Activated CD8-positive, alpha-beta T cell treated with anti-CD3 and anti-CD28 coated beads for 36 hours (primary cell): ENCODE data around the gene PCDHB11. TPM values are rescaled to one million over a fixed set of nuclear protein-coding genes. Genes with fewer than 3 reads are reported as not detected.
A peak's percentile ranks its signal among the peaks of the same experiment; 100 is the strongest.
"Not testable (repeated sequence)": the region's sequence is repeated elsewhere in the genome, so short reads cannot be mapped to it uniquely, and the experiment has no call there.

Source experiments
- ATAC-seq: fragments of 200-7000 bp; cut with Tn5 transposase; one replicate; pipeline ENCODE4 v1.10.0; 2021; ENCODE audit warnings: mild to moderate bottlenecking, moderate library complexity
- CTCF ChIA-PET: fragments of 350-600 bp; sonication (Branson Sonifier 250); formaldehyde crosslinking; loops from one replicate; lab custom pipeline; 2021; ENCODE audit warnings: antibody characterized with exemption; lab: Charles Lee
- POLR2A ChIA-PET: fragments of 350-600 bp; sonication (Branson Sonifier 250); formaldehyde crosslinking; loops from one replicate; lab custom pipeline; 2021; ENCODE audit warnings: antibody characterized with exemption; lab: Charles Lee
- DNase-seq: peaks from one replicate; pipeline ENCODE4 v3.0.0-alpha.2; 2020
- H3K27ac Mint-ChIP-seq: one replicate; pipeline ENCODE4 v1.8.0; 2021; ENCODE audit warnings: mild to moderate bottlenecking, mixed read lengths
- H3K27me3 Mint-ChIP-seq: one replicate; pipeline ENCODE4 v1.8.0; 2021; ENCODE audit warnings: mixed read lengths
- H3K36me3 Mint-ChIP-seq: one replicate; pipeline ENCODE4 v1.8.0; 2021; ENCODE audit warnings: low read depth, mixed read lengths
- H3K4me1 Mint-ChIP-seq: one replicate; pipeline ENCODE4 v1.8.0; 2021; ENCODE audit warnings: low read depth, mixed read lengths
- H3K4me3 Mint-ChIP-seq: one replicate; pipeline ENCODE4 v1.8.0; 2021; ENCODE audit warnings: mild to moderate bottlenecking, moderate library complexity, mixed read lengths
- H3K9me3 Mint-ChIP-seq: one replicate; pipeline ENCODE4 v1.8.0; 2021; ENCODE audit warnings: mixed read lengths
- intact Hi-C: fragments of 100-400 bp; cut with micrococcal nuclease; formaldehyde crosslinking; loops from one replicate; pipeline ENCODE4 v1.10.0; 2022
- total RNA-seq, 2 experiments: library from RNA; stranded (reverse); gene quantifications; one replicate each; pipeline ENCODE4 v1.2.3, GENCODE V29; 2021
- TF ChIP-seq, protein P1 (sequence below): fragments of 200-600 bp; IDR thresholded peaks from one replicate; pipeline ENCODE4 v1.8.0; 2022; ENCODE audit warnings: antibody characterized with exemption, mild to moderate bottlenecking

PCDHB11 gene
- total RNA-seq, result not detected

DNA sequence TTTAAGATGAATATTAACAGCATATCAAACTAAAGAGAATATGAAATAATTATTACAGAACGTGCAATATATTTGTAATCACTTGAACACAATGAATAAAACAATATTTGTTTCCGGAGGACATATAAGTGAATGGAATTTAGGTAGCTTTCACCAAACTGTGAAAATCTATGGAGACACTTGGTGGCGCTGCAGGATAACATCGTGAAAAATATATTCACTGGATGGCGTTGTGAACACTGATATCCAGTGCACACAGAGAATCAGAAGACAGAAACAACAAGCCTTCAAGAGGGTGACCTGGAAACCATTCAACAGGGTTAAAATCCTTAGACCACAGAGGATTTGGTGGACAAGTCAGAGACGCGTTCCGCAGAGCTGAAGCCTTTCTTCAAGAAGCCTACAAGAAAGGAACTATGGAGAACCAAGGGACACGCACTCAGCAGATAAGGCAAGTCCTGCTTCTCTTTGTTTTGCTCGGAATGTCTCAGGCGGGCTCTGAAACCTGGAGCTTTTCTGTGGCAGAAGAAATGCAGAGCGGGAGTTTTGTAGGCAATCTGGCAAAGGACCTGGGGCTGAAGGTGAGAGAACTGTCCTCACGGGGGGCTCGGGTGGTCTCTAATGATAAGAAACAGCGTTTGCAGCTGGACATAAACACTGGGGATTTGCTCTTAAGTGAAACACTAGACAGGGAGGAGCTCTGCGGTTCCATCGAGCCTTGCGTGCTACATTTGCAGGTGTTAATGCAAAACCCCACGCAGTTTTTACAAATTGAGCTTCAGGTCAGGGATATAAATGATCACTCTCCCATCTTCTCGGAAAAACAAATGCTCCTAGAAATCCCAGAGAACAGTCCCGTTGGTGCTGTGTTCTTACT lies at the start of gene PCDHB11:
Gene PCDHB11, plus strand, starts transcription at position 269 of the 877 bp plus-strand sequence. Its CDS starts 148 bp downstream, at position 417.
- no peak for ATAC-seq
- Mint-ChIP-seq H3K9me3 (peaks cover 28% of the 10 kb centered on the region), H3K36me3 (no peaks in the 10 kb centered on the region), H3K4me1 (no peaks in the 10 kb centered on the region), H3K27ac (no peak within 1 kb of the TSS), H3K4me3 (no peak within 1 kb of the TSS), H3K27me3 (peaks cover 16% of the 10 kb centered on the region)
- intact Hi-C loops, result no loop called here
- ChIA-PET POLR2A (no interaction called here), CTCF (interaction anchor here (0.7 to 2.2 kb wide), 11 partner anchors 9 to 358 kb away, joined by 3 to 10 read pairs (median 3); partner anchors contain the start of genes PCDHB14, PCDHB9 and TAF7)
- TF ChIP-seq, protein P1, sequence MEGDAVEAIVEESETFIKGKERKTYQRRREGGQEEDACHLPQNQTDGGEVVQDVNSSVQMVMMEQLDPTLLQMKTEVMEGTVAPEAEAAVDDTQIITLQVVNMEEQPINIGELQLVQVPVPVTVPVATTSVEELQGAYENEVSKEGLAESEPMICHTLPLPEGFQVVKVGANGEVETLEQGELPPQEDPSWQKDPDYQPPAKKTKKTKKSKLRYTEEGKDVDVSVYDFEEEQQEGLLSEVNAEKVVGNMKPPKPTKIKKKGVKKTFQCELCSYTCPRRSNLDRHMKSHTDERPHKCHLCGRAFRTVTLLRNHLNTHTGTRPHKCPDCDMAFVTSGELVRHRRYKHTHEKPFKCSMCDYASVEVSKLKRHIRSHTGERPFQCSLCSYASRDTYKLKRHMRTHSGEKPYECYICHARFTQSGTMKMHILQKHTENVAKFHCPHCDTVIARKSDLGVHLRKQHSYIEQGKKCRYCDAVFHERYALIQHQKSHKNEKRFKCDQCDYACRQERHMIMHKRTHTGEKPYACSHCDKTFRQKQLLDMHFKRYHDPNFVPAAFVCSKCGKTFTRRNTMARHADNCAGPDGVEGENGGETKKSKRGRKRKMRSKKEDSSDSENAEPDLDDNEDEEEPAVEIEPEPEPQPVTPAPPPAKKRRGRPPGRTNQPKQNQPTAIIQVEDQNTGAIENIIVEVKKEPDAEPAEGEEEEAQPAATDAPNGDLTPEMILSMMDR, result no peak
- DNase-seq, result peak; percentile 13

DNA sequence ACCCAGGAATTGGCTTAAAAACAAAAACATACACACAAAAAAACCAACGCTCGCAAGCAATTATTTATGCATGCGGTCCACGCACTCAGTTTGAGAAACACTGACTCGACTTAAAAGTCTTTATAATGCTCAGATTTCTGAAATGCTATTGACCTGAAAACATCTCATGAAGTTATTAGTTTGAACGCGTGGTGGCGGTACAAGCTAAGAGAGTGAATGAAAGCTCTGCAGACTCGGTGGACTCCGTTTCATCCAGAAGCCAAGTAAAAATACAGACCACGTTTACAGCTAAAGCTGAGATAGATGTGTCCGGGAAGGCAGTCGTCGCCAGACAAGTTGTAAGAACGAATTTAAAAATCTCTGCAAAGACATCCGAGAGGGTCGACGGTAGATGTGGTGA lies 49.6 kb upstream of the PCDHB11 start, which contains the start of gene PCDHB6:
Gene PCDHB6, plus strand, starts transcription at position 246 of the 400 bp plus-strand sequence. CDS start 201 bp downstream, outside the sequence.
- ChIA-PET CTCF (interaction anchor here (0.9 to 1.3 kb wide), 7 partner anchors 9 to 415 kb away, joined by 3 to 5 read pairs (median 3); partner anchors contain the start of gene PCDHB9), POLR2A (no interaction called here)
- Mint-ChIP-seq H3K9me3 (peaks cover 16% of the 10 kb centered on the region), H3K36me3 (peaks cover 17% of the 10 kb centered on the region), H3K27me3 (peaks cover 31% of the 10 kb centered on the region), H3K4me1 (no peaks in the 10 kb centered on the region), H3K4me3 (no peak within 1 kb of the TSS), H3K27ac (no peak within 1 kb of the TSS)
- intact Hi-C loops, result no loop called here
- TF ChIP-seq, protein P1, result no peak
- DNase-seq (peak; percentile 28), ATAC-seq (no peak)

DNA sequence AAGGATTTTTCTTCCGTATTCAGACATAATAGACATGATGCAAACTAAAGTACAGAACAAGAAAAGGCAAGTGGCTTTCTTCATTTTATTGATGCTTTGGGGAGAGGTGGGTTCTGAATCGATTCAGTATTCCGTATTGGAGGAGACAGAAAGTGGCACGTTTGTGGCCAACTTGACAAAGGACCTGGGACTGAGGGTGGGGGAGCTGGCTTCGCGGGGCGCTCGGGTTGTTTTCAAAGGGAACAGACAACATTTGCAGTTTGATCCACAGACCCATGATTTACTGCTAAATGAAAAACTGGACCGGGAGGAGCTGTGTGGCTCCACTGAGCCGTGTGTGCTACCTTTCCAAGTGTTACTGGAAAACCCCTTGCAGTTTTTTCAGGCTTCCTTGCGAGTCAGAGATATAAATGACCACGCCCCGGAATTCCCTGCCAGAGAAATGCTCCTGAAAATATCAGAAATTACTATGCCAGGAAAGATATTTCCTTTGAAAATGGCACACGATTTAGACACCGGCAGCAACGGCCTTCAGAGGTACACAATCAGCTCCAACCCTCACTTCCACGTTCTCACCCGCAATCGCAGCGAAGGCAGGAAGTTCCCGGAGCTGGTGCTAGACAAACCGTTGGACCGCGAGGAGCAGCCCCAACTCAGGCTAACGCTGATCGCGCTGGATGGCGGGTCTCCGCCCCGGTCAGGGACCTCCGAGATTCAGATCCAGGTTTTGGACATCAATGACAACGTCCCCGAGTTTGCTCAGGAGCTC lies 49.0 kb upstream of the PCDHB11 start:
- Mint-ChIP-seq H3K4me3 (no peak overlapping the region), H3K27me3 (peaks cover 31% of the 10 kb centered on the region), H3K9me3 (peaks cover 16% of the 10 kb centered on the region), H3K4me1 (no peaks in the 10 kb centered on the region), H3K36me3 (peaks cover 17% of the 10 kb centered on the region), H3K27ac (no peak overlapping the region)
- intact Hi-C loops, result no loop called here
- ChIA-PET CTCF (interaction anchor here (0.9 to 1.3 kb wide), 7 partner anchors 8 to 414 kb away, joined by 3 to 5 read pairs (median 3); partner anchors contain the start of gene PCDHB9), POLR2A (interaction anchor here (0.5 kb wide), 1 partner anchor 656 kb away, joined by 3 read pairs; no protein-coding TSS in a partner anchor)
- ATAC-seq, result no peak
- no peak for DNase-seq
- TF ChIP-seq, protein P1, result no peak

DNA sequence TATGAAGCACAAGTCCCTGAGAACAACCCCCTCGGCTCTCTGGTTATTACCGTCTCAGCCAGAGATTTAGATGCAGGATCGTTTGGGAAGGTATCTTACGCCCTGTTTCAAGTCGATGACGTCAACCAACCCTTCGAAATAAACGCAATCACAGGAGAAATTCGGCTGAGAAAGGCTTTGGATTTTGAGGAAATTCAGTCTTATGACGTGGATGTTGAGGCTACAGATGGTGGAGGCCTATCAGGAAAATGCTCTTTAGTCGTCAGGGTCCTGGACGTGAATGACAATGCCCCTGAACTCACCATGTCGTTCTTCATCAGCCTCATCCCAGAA lies 48.5 kb upstream of the PCDHB11 start:
- H3K4me3 Mint-ChIP-seq, result no peak overlapping the region
- H3K27ac Mint-ChIP-seq, result no peak overlapping the region
- intact Hi-C loops, result no loop called here
- POLR2A ChIA-PET, result no interaction called here
- H3K36me3 Mint-ChIP-seq, result peaks cover 17% of the 10 kb centered on the region
- no peaks in the 10 kb centered on the region for H3K4me1 Mint-ChIP-seq
- CTCF ChIA-PET, result interaction anchor here (1.2 kb wide), 1 partner anchor 333 kb away, joined by 5 read pairs; no protein-coding TSS in a partner anchor
- TF ChIP-seq, protein P1, result no peak
- no peak for DNase-seq
- H3K27me3 Mint-ChIP-seq, result peaks cover 35% of the 10 kb centered on the region
- peaks cover 18% of the 10 kb centered on the region for H3K9me3 Mint-ChIP-seq
- ATAC-seq, result no peak

DNA sequence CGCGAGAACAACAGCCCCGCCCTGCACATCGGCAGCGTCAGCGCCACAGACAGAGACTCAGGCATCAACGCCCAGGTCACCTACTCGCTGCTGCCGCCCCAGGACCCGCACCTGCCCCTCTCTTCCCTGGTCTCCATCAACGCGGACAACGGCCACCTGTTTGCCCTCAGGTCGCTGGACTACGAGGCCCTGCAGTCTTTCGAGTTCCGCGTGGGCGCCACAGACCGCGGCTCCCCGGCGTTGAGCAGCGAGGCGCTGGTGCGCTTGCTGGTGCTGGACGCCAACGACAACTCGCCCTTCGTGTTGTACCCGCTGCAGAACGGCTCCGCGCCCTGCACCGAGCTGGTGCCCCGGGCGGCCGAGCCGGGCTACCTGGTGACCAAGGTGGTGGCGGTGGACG lies 47.8 kb upstream of the PCDHB11 start:
- POLR2A ChIA-PET, DNase-seq, intact Hi-C loops, H3K27ac Mint-ChIP-seq, CTCF ChIA-PET, ATAC-seq, H3K4me1 Mint-ChIP-seq, H3K4me3 Mint-ChIP-seq: not testable (repeated sequence)
- peaks cover 24% of the 10 kb centered on the region for H3K9me3 Mint-ChIP-seq
- H3K36me3 Mint-ChIP-seq, result peaks cover 17% of the 10 kb centered on the region
- H3K27me3 Mint-ChIP-seq, result peaks cover 38% of the 10 kb centered on the region

DNA sequence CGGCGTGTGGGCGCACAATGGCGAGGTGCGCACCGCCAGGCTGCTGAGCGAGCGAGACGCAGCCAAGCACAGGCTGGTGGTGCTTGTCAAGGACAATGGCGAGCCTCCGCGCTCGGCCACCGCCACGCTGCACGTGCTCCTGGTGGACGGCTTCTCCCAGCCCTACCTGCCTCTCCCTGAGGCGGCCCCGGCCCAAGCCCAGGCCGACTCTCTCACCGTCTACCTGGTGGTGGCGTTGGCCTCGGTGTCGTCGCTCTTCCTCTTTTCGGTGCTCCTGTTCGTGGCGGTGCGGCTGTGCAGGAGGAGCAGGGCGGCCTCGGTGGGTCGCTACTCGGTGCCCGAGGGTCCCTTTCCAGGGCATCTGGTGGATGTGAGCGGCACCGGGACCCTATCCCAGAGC lies 47.3 kb upstream of the PCDHB11 start:
- H3K4me3 Mint-ChIP-seq, POLR2A ChIA-PET, intact Hi-C loops, ATAC-seq, CTCF ChIA-PET, H3K4me1 Mint-ChIP-seq, DNase-seq, H3K27ac Mint-ChIP-seq: not testable (repeated sequence)
- Mint-ChIP-seq H3K36me3 (peaks cover 17% of the 10 kb centered on the region), H3K9me3 (peaks cover 27% of the 10 kb centered on the region), H3K27me3 (peaks cover 39% of the 10 kb centered on the region)
